Hepatocyte (in vitro differentiated cells): ENCODE results near the gene CHIT1. TPM values are rescaled to one million over a fixed set of nuclear protein-coding genes. Genes with fewer than 3 reads are reported as not detected.
"Not testable (repeated sequence)": the region's sequence is repeated elsewhere in the genome, so short reads cannot be mapped to it uniquely, and the experiment has no call there.

Experiments used
- DNase-seq: peaks from one replicate; pipeline ENCODE4 v3.0.0-alpha.2; 2016; ENCODE audit warnings: low spot score
- H2AFZ ChIP-seq: fragments of 200-600 bp; sonication (generic); 2 replicates; pipeline ENCODE4 v1.6.0; 2016; ENCODE audit warnings: antibody characterized with exemption, mild to moderate bottlenecking
- H3K27ac ChIP-seq: fragments of 200-600 bp; sonication (generic); 2 replicates; pipeline ENCODE4 v1.5.1; 2016; ENCODE audit warnings: mild to moderate bottlenecking
- H3K27me3 ChIP-seq: fragments of 200-600 bp; sonication (generic); 2 replicates; pipeline ENCODE4 v1.6.1; 2016
- H3K36me3 ChIP-seq: fragments of 200-600 bp; sonication (generic); replicated peaks from 2 replicates; pipeline ENCODE4 v1.5.1; 2016; ENCODE audit warnings: low read depth; ENCODE audit not compliant: insufficient read depth
- H3K4me1 ChIP-seq: fragments of 200-600 bp; sonication (generic); 2 replicates; pipeline ENCODE4 v1.5.1; 2016; ENCODE audit warnings: mild to moderate bottlenecking, moderate library complexity; ENCODE audit not compliant: insufficient read depth
- H3K4me2 ChIP-seq: fragments of 200-600 bp; sonication (generic); 2 replicates; pipeline ENCODE4 v1.6.0; 2016
- H3K4me3 ChIP-seq: fragments of 200-600 bp; sonication (generic); 2 replicates; pipeline ENCODE4 v1.5.1; 2016; ENCODE audit warnings: mild to moderate bottlenecking
- H3K79me2 ChIP-seq: fragments of 200-600 bp; sonication (generic); 2 replicates; pipeline ENCODE4 v1.6.0; 2017; ENCODE audit warnings: mild to moderate bottlenecking
- H3K9me2 ChIP-seq: fragments of 200-600 bp; sonication (generic); replicated peaks from 2 replicates; pipeline ENCODE4 v1.6.0; 2017; ENCODE audit warnings: mild to moderate bottlenecking; ENCODE audit not compliant: insufficient read depth
- H3K9me3 ChIP-seq: fragments of 200-600 bp; sonication (generic); 2 replicates; pipeline ENCODE4 v1.5.1; 2016; ENCODE audit warnings: low read depth, mild to moderate bottlenecking
- H4K20me1 ChIP-seq: fragments of 200-600 bp; sonication (generic); 2 replicates; pipeline ENCODE4 v1.6.0; 2016; ENCODE audit warnings: mild to moderate bottlenecking; ENCODE audit not compliant: insufficient read depth, poor library complexity, severe bottlenecking
- CTCF ChIP-seq: fragments of 200-600 bp; sonication (generic); IDR thresholded peaks from 2 replicates; pipeline ENCODE4 v1.5.1; 2016; ENCODE audit warnings: antibody characterized with exemption, mild to moderate bottlenecking; ENCODE audit not compliant: poor library complexity
- EZH2 ChIP-seq: fragments of 200-600 bp; sonication (generic); IDR thresholded peaks from 2 replicates; pipeline ENCODE4 v1.6.1; 2016; ENCODE audit warnings: antibody characterized with exemption, mild to moderate bottlenecking, borderline replicate concordance
- EZH2phosphoT487 ChIP-seq: fragments of 200-600 bp; sonication (generic); IDR thresholded peaks from one replicate; pipeline ENCODE4 v1.6.1; 2018; ENCODE audit warnings: antibody characterized with exemption, mild to moderate bottlenecking, low read depth, moderate library complexity; ENCODE audit not compliant: unreplicated experiment, severe bottlenecking
- WGBS: methylation state at CpG from one replicate; pipeline ENCODE4 v1.1.6; 2016; ENCODE audit warnings: low lambda C conversion rate; ENCODE audit errors: missing lambda C conversion rate; 5-methylcytosine and 5-hydroxymethylcytosine counted together
- polyA plus RNA-seq: library from polyadenylated mRNA; unstranded; fragments of >200 nt; fragmentation: Nextera tagmentation; extraction: Ambion mirVana; gene quantifications from 2 replicates; pipeline ENCODE4 v1.2.1, GENCODE V29; 2016
- total RNA-seq: library from RNA; depleted of rRNA; stranded (reverse); fragments of >200 nt; gene quantifications from 2 replicates; pipeline ENCODE4 v1.2.3, GENCODE V29; 2014

The CHIT1 gene
- total and polyA plus RNA-seq, 2 experiments from 2014 or later, result 0.93 to 1.1 TPM

- H3K9me3 ChIP-seq, result no peaks in the 10 kb centered on the region
- no peaks in the 10 kb centered on the region for H3K36me3 ChIP-seq
- H3K27me3 ChIP-seq, result no peaks in the 10 kb centered on the region
- no peaks in the 10 kb centered on the region for H3K9me2 ChIP-seq
- TF ChIP-seq EZH2phosphoT487, result no peak
- no peak for TF ChIP-seq CTCF
- no peak for TF ChIP-seq EZH2
- H3K27ac ChIP-seq, result no peak overlapping the region
- H4K20me1 ChIP-seq, result no peaks in the 10 kb centered on the region
- H3K4me3 ChIP-seq, result no peak overlapping the region
- H3K4me1 ChIP-seq, result no peaks in the 10 kb centered on the region
- no peak overlapping the region for H3K4me2 ChIP-seq
- no peaks in the 10 kb centered on the region for H3K79me2 ChIP-seq
- no peak for DNase-seq
- WGBS, result 89% methylated on average over 4 of the region's 4 CpGs
- no peak overlapping the region for H2AFZ ChIP-seq
Observed at GRCh38 chr1:203265541-203265940, 36.1 kb upstream of the CHIT1 start.

- H3K4me1 ChIP-seq, result no peaks in the 10 kb centered on the region
- H4K20me1 ChIP-seq, result no peaks in the 10 kb centered on the region
- WGBS, result 77% methylated on average over 6 of the region's 6 CpGs
- H2AFZ ChIP-seq, result no peak overlapping the region
- H3K27ac ChIP-seq, result no peak overlapping the region
- no peaks in the 10 kb centered on the region for H3K36me3 ChIP-seq
- H3K27me3 ChIP-seq, result no peaks in the 10 kb centered on the region
- H3K9me2 ChIP-seq, result no peaks in the 10 kb centered on the region
- H3K79me2 ChIP-seq, result no peaks in the 10 kb centered on the region
- no peak for DNase-seq
- TF ChIP-seq CTCF, result no peak
- TF ChIP-seq EZH2, result no peak
- TF ChIP-seq EZH2phosphoT487, result no peak
- H3K9me3 ChIP-seq, result no peaks in the 10 kb centered on the region
- no peak overlapping the region for H3K4me2 ChIP-seq
- H3K4me3 ChIP-seq, result no peak overlapping the region
Observed at GRCh38 chr1:203264052-203264501, 34.6 kb upstream of the CHIT1 start.

GRCh38 chr1:203263496-203263895, 34.0 kb upstream of the CHIT1 start:
- 83% methylated on average over 10 of the region's 10 CpGs for WGBS
- Histone ChIP-seq H3K4me1 (no peaks in the 10 kb centered on the region), H3K4me3 (no peak overlapping the region), H3K4me2 (no peak overlapping the region), H3K27ac (no peak overlapping the region), H3K27me3 (no peaks in the 10 kb centered on the region), H3K36me3 (no peaks in the 10 kb centered on the region), H4K20me1 (no peaks in the 10 kb centered on the region), H3K79me2 (no peaks in the 10 kb centered on the region), H3K9me3 (no peaks in the 10 kb centered on the region), H3K9me2 (no peaks in the 10 kb centered on the region), H2AFZ (no peak overlapping the region)
- no peak for DNase-seq
- TF ChIP-seq EZH2phosphoT487 (no peak), CTCF (no peak), EZH2 (no peak)

- not testable (repeated sequence) for H3K27me3 ChIP-seq, H3K4me1 ChIP-seq, DNase-seq, H3K36me3 ChIP-seq, H3K9me3 ChIP-seq, H3K79me2 ChIP-seq, H4K20me1 ChIP-seq, H3K27ac ChIP-seq, H3K4me3 ChIP-seq, H2AFZ ChIP-seq, H3K9me2 ChIP-seq, H3K4me2 ChIP-seq
- 88% methylated on average over 9 of the region's 9 CpGs for WGBS
Observed at GRCh38 chr1:203256636-203257035, 27.2 kb upstream of the CHIT1 start.

GRCh38 chr1:203254782-203255181, 25.3 kb upstream of the CHIT1 start:
- DNase-seq, H3K4me2 ChIP-seq, H3K4me3 ChIP-seq: not testable (repeated sequence)

More at GRCh38 chr1:203254782-203255181, 25.3 kb upstream of the CHIT1 start:
- H4K20me1 ChIP-seq, H3K27me3 ChIP-seq, H3K36me3 ChIP-seq, H3K9me3 ChIP-seq, H3K79me2 ChIP-seq, H3K9me2 ChIP-seq, H3K4me1 ChIP-seq, H3K27ac ChIP-seq, H2AFZ ChIP-seq: not testable (repeated sequence)
